Ovary (tissue), 9 donors: Measurements from ENCODE around the gene FLVCR2. TPM values are rescaled to one million over a fixed set of nuclear protein-coding genes. Genes with fewer than 3 reads are reported as not detected.

Experiments used
- DNase-seq, 5 donors: peaks; one replicate each; pipeline ENCODE4 v3.0.0-alpha.2; 2019 to 2020
- H3K27ac ChIP-seq, 2 donors: fragments of 200-600 bp; one replicate each; pipeline versions ENCODE4 v1.5.1 to v1.8.0; 2019 to 2022
- H3K27me3 ChIP-seq: fragments of 200-600 bp; one replicate; pipeline ENCODE4 v1.8.0; 2022
- H3K36me3 ChIP-seq: fragments of 200-600 bp; sonication (generic); one replicate; pipeline ENCODE4 v1.5.1; 2019
- H3K4me1 ChIP-seq: one replicate; pipeline ENCODE4 v1.8.1; 2013; ENCODE audit warnings: mild to moderate bottlenecking, moderate library complexity; ENCODE audit not compliant: insufficient read depth
- H3K4me3 ChIP-seq: fragments of 200-600 bp; sonication (generic); one replicate; pipeline ENCODE4 v1.5.1; 2017
- H3K9me3 ChIP-seq, 2 donors: fragments of 200-600 bp in 1 of 2; sonication (generic) in 1 of 2; one replicate each; pipeline versions ENCODE4 v1.5.1 to v1.8.1; 2013 to 2019; ENCODE audit warnings: mild to moderate bottlenecking in 1 of 2, moderate library complexity in 1 of 2
- CTCF ChIP-seq, 3 donors: fragments of 450-650 bp in 2 of 3; fragments of 200-600 bp in 1 of 3; IDR thresholded peaks; one replicate each; pipeline versions ENCODE4 v1.5.1 to v1.8.0; 2016 to 2022; ENCODE audit warnings: antibody characterized with exemption in 3 of 3, mild to moderate bottlenecking in 1 of 3
- EP300 ChIP-seq: sonication (generic); formaldehyde crosslinking; IDR thresholded peaks from one replicate; pipeline ENCODE4 v1.6.1; 2017; ENCODE audit warnings: antibody characterized with exemption
- POLR2A ChIP-seq: fragments of 450-650 bp; IDR thresholded peaks from one replicate; pipeline ENCODE4 v1.6.1; 2017; ENCODE audit warnings: antibody characterized with exemption, mild to moderate bottlenecking, moderate library complexity
- WGBS, 3 donors: extraction: QIAGEN DNeasy Blood & Tissue Kit in 1 of 3; methylation state at CpG; one replicate each; pipeline versions ENCODE4 v1.1.5 to v1.1.7; 2013 to 2017; 5-methylcytosine and 5-hydroxymethylcytosine counted together
- intact Hi-C, 4 donors: fragments of 100-400 bp; cut with DNase I; formaldehyde crosslinking; loops; one replicate each; pipeline versions ENCODE4 v1.11.0 to v1.15.1; 2022 to 2023
- polyA plus RNA-seq, 2 donors: library from polyadenylated mRNA; stranded (reverse); fragments of 200-250 nt in 1 of 2; fragments of 350-450 nt in 1 of 2; fragmentation: Illumina TruSeq in 1 of 2; extraction: RNeasy Lipid Tissue Mini Kit (QIAGEN cat#74804) in 1 of 2; gene quantifications; one replicate each; pipeline ENCODE4 v1.2.3, GENCODE V29; 2013 to 2014
- total RNA-seq, 7 donors: library from RNA; depleted of rRNA in 2 of 7; stranded (reverse); fragments of >200 nt in 2 of 7; fragmentation: NEBNext Ultra II Directional in 3 of 7; extraction: Animal tissue kit (Norgen Biotek cat#: 25700) in 3 of 7; gene quantifications; one replicate each; pipeline versions ENCODE4 v1.1.0 to v1.2.4, GENCODE V29; 2016 to 2023
- donor health status: DM: no; HTN: no; CAD: no; lungs with moderate emphysema.
- donor health status: DM: no; HTN: no; CAD: no.
- donor health status: Bipolar disorder and iron deficiency.
- donor health status: DM: yes; HTN: yes; CAD: no.
- donor health status: DM: no; HTN: no; CAD: no.
- donor health status: DM: yes; HTN: yes; CAD: no.

FLVCR2 gene
- total and polyA plus RNA-seq, 9 donors, result 1.5 to 18.4 (median 4.4) TPM

- intact Hi-C loops, result no loop called here
- TF ChIP-seq EP300, result no peak
- TF ChIP-seq CTCF (IDR thresholded peaks at IDR 0.05), result no peak
- no peak for TF ChIP-seq POLR2A
- Histone ChIP-seq H3K4me3 (no peak overlapping the region), H3K27me3 (no peaks in the 10 kb centered on the region), H3K27ac (no peak overlapping the region), H3K4me1 (no peaks in the 10 kb centered on the region), H3K9me3 (no peaks in the 10 kb centered on the region), H3K36me3 (no peaks in the 10 kb centered on the region)
- 68 to 74% (median 69%) methylated on average over 8 of the region's 8 CpGs for WGBS, 3 donors
- no peak for DNase-seq
Observed at GRCh38 chr14:75566752-75567151, 11.7 kb upstream of the FLVCR2 start.

- Histone ChIP-seq H3K27ac (no peak overlapping the region), H3K27me3 (no peaks in the 10 kb centered on the region), H3K9me3 (no peaks in the 10 kb centered on the region), H3K36me3 (no peaks in the 10 kb centered on the region), H3K4me3 (no peak overlapping the region), H3K4me1 (no peaks in the 10 kb centered on the region)
- no peak for DNase-seq
- 84 to 88% (median 85%) methylated on average over 7 of the region's 7 CpGs for WGBS, 3 donors
- intact Hi-C loops, result no loop called here
- TF ChIP-seq POLR2A (no peak), EP300 (no peak), CTCF (IDR thresholded peaks at IDR 0.05) (no peak)
Observed at GRCh38 chr14:75568140-75568539, 10.3 kb upstream of the FLVCR2 start.

GRCh38 chr14:75568791-75569190 lies 9.6 kb upstream of the FLVCR2 start:
- TF ChIP-seq EP300 (no peak), CTCF (IDR thresholded peaks at IDR 0.05) (no peak), POLR2A (no peak)
- no peak for DNase-seq
- intact Hi-C loops, result no loop called here
- Histone ChIP-seq H3K9me3 (no peaks in the 10 kb centered on the region), H3K4me1 (no peaks in the 10 kb centered on the region), H3K27me3 (no peaks in the 10 kb centered on the region), H3K4me3 (no peak overlapping the region), H3K36me3 (no peaks in the 10 kb centered on the region), H3K27ac (no peak overlapping the region)
- WGBS, 3 donors, result 83 to 87% (median 84%) methylated on average over 6 of the region's 6 CpGs

GRCh38 chr14:75570797-75571196 lies 7.6 kb upstream of the FLVCR2 start:
- H3K36me3 ChIP-seq, result no peaks in the 10 kb centered on the region
- no peaks in the 10 kb centered on the region for H3K9me3 ChIP-seq
- no peak overlapping the region for H3K27ac ChIP-seq
- TF ChIP-seq EP300 (no peak), POLR2A (no peak), CTCF (IDR thresholded peaks at IDR 0.05) (no peak)
- intact Hi-C loops, result no loop called here
- no peaks in the 10 kb centered on the region for H3K27me3 ChIP-seq
- H3K4me1 ChIP-seq, result no peaks in the 10 kb centered on the region
- WGBS, 3 donors, result 55 to 62% (median 61%) methylated on average over 2 of the region's 2 CpGs
- no peak for DNase-seq
- no peak overlapping the region for H3K4me3 ChIP-seq

GRCh38 chr14:75572104-75572503 lies 6.3 kb upstream of the FLVCR2 start:
- Histone ChIP-seq H3K27me3 (no peaks in the 10 kb centered on the region), H3K4me1 (no peaks in the 10 kb centered on the region), H3K9me3 (no peaks in the 10 kb centered on the region), H3K4me3 (no peak overlapping the region), H3K36me3 (no peaks in the 10 kb centered on the region), H3K27ac (no peak overlapping the region)
- no peak for TF ChIP-seq POLR2A
- TF ChIP-seq CTCF (IDR thresholded peaks at IDR 0.05), result no peak
- DNase-seq, result no peak
- intact Hi-C loops, result no loop called here
- WGBS, 3 donors, result 85 to 89% (median 88%) methylated on average over 6 of the region's 6 CpGs
